ENCODE results near the gene DCLRE1B. TPM values are rescaled to one million over a fixed set of nuclear protein-coding genes. Genes with fewer than 3 reads are reported as not detected.

The DCLRE1B gene
- total RNA-seq, 1 experiment from 2014 or later: 5.7 TPM

GRCh38 chr1:113887402-113888175 lies 17.5 kb upstream of the DCLRE1B start, which contains the start of gene BCL2L15:
BCL2L15 (minus strand) TSS chr1:113887581; CDS start chr1:113887375, 206 bp downstream.
- no peak for DNase-seq (ENCODE audit: low spot score)

GRCh38 chr1:113890816-113891215 lies 14.3 kb upstream of the DCLRE1B start:
- no peak for DNase-seq (ENCODE audit: low spot score)

GRCh38 chr1:113891631-113892220 lies 13.4 kb upstream of the DCLRE1B start:
- DNase-seq (ENCODE audit: low spot score): no peak

- no peak for DNase-seq (ENCODE audit: low spot score)
These were observed 11.9 kb upstream of the DCLRE1B start for GRCh38 chr1:113893267-113893666.

- no peak for DNase-seq (ENCODE audit: low spot score)
These were observed 10.0 kb upstream of the DCLRE1B start for GRCh38 chr1:113895098-113895497.

GRCh38 chr1:113895961-113896360 lies 9.2 kb upstream of the DCLRE1B start:
- no peak for DNase-seq (ENCODE audit: low spot score)

- no peak for DNase-seq (ENCODE audit: low spot score)
These were observed 6.8 kb upstream of the DCLRE1B start for GRCh38 chr1:113898241-113898814.

GRCh38 chr1:113899111-113899510 lies 6.0 kb upstream of the DCLRE1B start:
- DNase-seq (ENCODE audit: low spot score): no peak

- DNase-seq (ENCODE audit: low spot score): no peak
These were observed 3.9 kb upstream of the DCLRE1B start for GRCh38 chr1:113901191-113901590.

GRCh38 chr1:113903501-113904292 lies 1.4 kb upstream of the DCLRE1B start:
- no peak for DNase-seq (ENCODE audit: low spot score)

GRCh38 chr1:113904293-113904673 lies 843 bp upstream of the DCLRE1B start:
- DNase-seq (ENCODE audit: low spot score): no peak

- no peak for DNase-seq (ENCODE audit: low spot score)
These were observed 322 bp downstream of the DCLRE1B start for GRCh38 chr1:113905435-113905861.

GRCh38 chr1:113912594-113913311 lies 7.6 kb downstream of the DCLRE1B start:
- no peak for DNase-seq (ENCODE audit: low spot score)

- DNase-seq (ENCODE audit: low spot score): no peak
These were observed 8.2 kb downstream of the DCLRE1B start for GRCh38 chr1:113913312-113913668.

- DNase-seq (ENCODE audit: low spot score): no peak
These were observed 8.9 kb downstream of the DCLRE1B start for GRCh38 chr1:113913887-113914664.

- no peak for DNase-seq (ENCODE audit: low spot score)
These were observed 11.8 kb downstream of the DCLRE1B start for GRCh38 chr1:113916974-113917373.

GRCh38 chr1:113917400-113918082 lies 12.4 kb downstream of the DCLRE1B start:
- no peak for DNase-seq (ENCODE audit: low spot score)

- no peak for DNase-seq (ENCODE audit: low spot score)
These were observed 13.1 kb downstream of the DCLRE1B start for GRCh38 chr1:113918243-113918642.

GRCh38 chr1:113922957-113923356 lies 17.8 kb downstream of the DCLRE1B start:
- DNase-seq (ENCODE audit: low spot score): no peak

- DNase-seq (ENCODE audit: low spot score): no peak
These were observed 19.3 kb downstream of the DCLRE1B start for GRCh38 chr1:113924473-113924872.
